ENCODE data around the gene FRS2.
A peak's percentile ranks its signal among the peaks of the same experiment; 100 is the strongest.

The FRS2 gene

GRCh38 chr12:69524755-69525469, 54.7 kb downstream of the FRS2 start:
- no peak for DNase-seq (ENCODE audit: extremely low read depth in 1 of 2, low read depth in 1 of 2)

GRCh38 chr12:69527506-69528272, 57.5 kb downstream of the FRS2 start:
- no peak for DNase-seq (ENCODE audit: extremely low read depth in 1 of 2, low read depth in 1 of 2)

- DNase-seq (ENCODE audit: extremely low read depth in 1 of 2, low read depth in 1 of 2), result no peak
Measured at GRCh38 chr12:69529021-69529420, 58.8 kb downstream of the FRS2 start.

- DNase-seq (ENCODE audit: extremely low read depth in 1 of 2, low read depth in 1 of 2), result no peak
Measured at GRCh38 chr12:69533844-69534243, 63.7 kb downstream of the FRS2 start.

- DNase-seq (ENCODE audit: extremely low read depth in 1 of 2, low read depth in 1 of 2), result peak; percentile 3 to 21
Measured at GRCh38 chr12:69534389-69534822, 64.2 kb downstream of the FRS2 start.

- DNase-seq (ENCODE audit: extremely low read depth in 1 of 2, low read depth in 1 of 2), result no peak
Measured at GRCh38 chr12:69540987-69541386, 70.8 kb downstream of the FRS2 start.

- no peak for DNase-seq (ENCODE audit: extremely low read depth in 1 of 2, low read depth in 1 of 2)
Measured at GRCh38 chr12:69544087-69544486, 73.9 kb downstream of the FRS2 start.

GRCh38 chr12:69545081-69545480, 74.9 kb downstream of the FRS2 start:
- no peak for DNase-seq (ENCODE audit: extremely low read depth in 1 of 2, low read depth in 1 of 2)

GRCh38 chr12:69546693-69547438, 76.7 kb downstream of the FRS2 start:
- DNase-seq (ENCODE audit: extremely low read depth in 1 of 2, low read depth in 1 of 2), result no peak

GRCh38 chr12:69548687-69549086, 78.5 kb downstream of the FRS2 start:
- no peak for DNase-seq (ENCODE audit: extremely low read depth in 1 of 2, low read depth in 1 of 2)

GRCh38 chr12:69550569-69551350, 80.6 kb downstream of the FRS2 start:
- DNase-seq (ENCODE audit: extremely low read depth in 1 of 2, low read depth in 1 of 2), result no peak

- no peak for DNase-seq (ENCODE audit: extremely low read depth in 1 of 2, low read depth in 1 of 2)
Measured at GRCh38 chr12:69553628-69554248, 83.5 kb downstream of the FRS2 start.

- DNase-seq (ENCODE audit: extremely low read depth in 1 of 2, low read depth in 1 of 2), result no peak
Measured at GRCh38 chr12:69555461-69555860, 85.3 kb downstream of the FRS2 start.

- no peak for DNase-seq (ENCODE audit: extremely low read depth in 1 of 2, low read depth in 1 of 2)
Measured at GRCh38 chr12:69556383-69556782, 86.2 kb downstream of the FRS2 start.

GRCh38 chr12:69563166-69563762, 93.1 kb downstream of the FRS2 start:
- DNase-seq (ENCODE audit: extremely low read depth in 1 of 2, low read depth in 1 of 2), result no peak

- DNase-seq (ENCODE audit: extremely low read depth in 1 of 2, low read depth in 1 of 2), result no peak
Measured at GRCh38 chr12:69566603-69567002, 96.4 kb downstream of the FRS2 start.

- no peak for DNase-seq (ENCODE audit: extremely low read depth in 1 of 2, low read depth in 1 of 2)
Measured at GRCh38 chr12:69569236-69569635, 99.0 kb downstream of the FRS2 start.

GRCh38 chr12:69570000-69570516, 99.9 kb downstream of the FRS2 start:
- DNase-seq (ENCODE audit: extremely low read depth in 1 of 2, low read depth in 1 of 2), result no peak

GRCh38 chr12:69570545-69571399, 100.6 kb downstream of the FRS2 start:
- peak in 1 of 2 donors; percentile 10 for DNase-seq (ENCODE audit: extremely low read depth in 1 of 2, low read depth in 1 of 2)
